Activated CD8-positive, alpha-beta memory T cell treated with anti-CD3 and anti-CD28 coated beads, Interleukin-2, amount 50 U/mL, for 48 hours (primary cell): Measurements from ENCODE around the gene SMDT1.
"Not testable (repeated sequence)": the region's sequence is repeated elsewhere in the genome, so short reads cannot be mapped to it uniquely, and the experiment has no call there.

Experiments used
- DNase-seq: peaks from one replicate; pipeline ENCODE4 v3.0.0-alpha.2; 2020

The SMDT1 gene

GRCh38 chr22:42112793-42113192 is 33.3 kb downstream of the SMDT1 start:
- not testable (repeated sequence) for DNase-seq

GRCh38 chr22:42114721-42115120 is 35.2 kb downstream of the SMDT1 start:
- DNase-seq = no peak

- not testable (repeated sequence) for DNase-seq
These were observed 35.9 kb downstream of the SMDT1 start for GRCh38 chr22:42115420-42115830.

GRCh38 chr22:42116848-42117424 is 37.4 kb downstream of the SMDT1 start:
- DNase-seq = no peak

GRCh38 chr22:42120231-42121021 is 40.9 kb downstream of the SMDT1 start:
- DNase-seq = not testable (repeated sequence)

- DNase-seq = not testable (repeated sequence)
These were observed 44.0 kb downstream of the SMDT1 start for GRCh38 chr22:42123529-42123928.

GRCh38 chr22:42127606-42128005 is 48.1 kb downstream of the SMDT1 start:
- DNase-seq = no peak

GRCh38 chr22:42128007-42128406 is 48.5 kb downstream of the SMDT1 start:
- DNase-seq = not testable (repeated sequence)

- not testable (repeated sequence) for DNase-seq
These were observed 49.5 kb downstream of the SMDT1 start for GRCh38 chr22:42128776-42129694.

- DNase-seq = not testable (repeated sequence)
These were observed 50.7 kb downstream of the SMDT1 start for GRCh38 chr22:42130182-42130581.

GRCh38 chr22:42130639-42131431 is 51.3 kb downstream of the SMDT1 start, which contains the start of gene CYP2D6:
TSS of gene CYP2D6 (minus strand) at chr22:42130810. CDS start at chr22:42130791, 19 bp downstream.
- not testable (repeated sequence) for DNase-seq

GRCh38 chr22:42131562-42131961 is 52.1 kb downstream of the SMDT1 start:
- DNase-seq = no peak

- DNase-seq = no peak
These were observed 53.0 kb downstream of the SMDT1 start for GRCh38 chr22:42132457-42132856.
